ENCODE results near the gene PNMA6F.
"Not testable (repeated sequence)": the region's sequence is repeated elsewhere in the genome, so short reads cannot be mapped to it uniquely, and the experiment has no call there.

PNMA6F gene

GRCh38 chrX:153302796-153303195 is 18.8 kb downstream of the PNMA6F start:
- TF ChIP-seq CTCF (IDR thresholded peaks at IDR 0.05; ENCODE audit: low read depth, low read length), result no peak
- no peaks in the 10 kb centered on the region for H3K36me3 ChIP-seq
- no peak overlapping the region for H3K4me3 ChIP-seq (ENCODE audit: low read depth, low read length)
- no peaks in the 10 kb centered on the region for H3K9me3 ChIP-seq
- H3K27me3 ChIP-seq, result no peaks in the 10 kb centered on the region
- no peak for DNase-seq
- no peaks in the 10 kb centered on the region for H3K4me1 ChIP-seq

- Histone ChIP-seq H3K9me3 (no peaks in the 10 kb centered on the region), H3K4me1 (no peaks in the 10 kb centered on the region), H3K36me3 (no peaks in the 10 kb centered on the region), H3K4me3 (ENCODE audit: low read depth, low read length) (no peak overlapping the region), H3K27me3 (no peaks in the 10 kb centered on the region)
- TF ChIP-seq CTCF (IDR thresholded peaks at IDR 0.05; ENCODE audit: low read depth, low read length), result no peak
- DNase-seq, result no peak
Measured at GRCh38 chrX:153301746-153302145, 19.8 kb downstream of the PNMA6F start.

- Histone ChIP-seq H3K36me3 (no peaks in the 10 kb centered on the region), H3K27me3 (no peaks in the 10 kb centered on the region), H3K4me3 (ENCODE audit: low read depth, low read length) (no peak overlapping the region), H3K4me1 (no peaks in the 10 kb centered on the region), H3K9me3 (no peaks in the 10 kb centered on the region)
- DNase-seq, result no peak
- no peak for TF ChIP-seq CTCF (IDR thresholded peaks at IDR 0.05; ENCODE audit: low read depth, low read length)
Measured at GRCh38 chrX:153299855-153300254, 21.7 kb downstream of the PNMA6F start.

- no peak for DNase-seq
- Histone ChIP-seq H3K4me1 (no peaks in the 10 kb centered on the region), H3K36me3 (no peaks in the 10 kb centered on the region), H3K27me3 (no peaks in the 10 kb centered on the region), H3K9me3 (no peaks in the 10 kb centered on the region), H3K4me3 (ENCODE audit: low read depth, low read length) (no peak overlapping the region)
- no peak for TF ChIP-seq CTCF (IDR thresholded peaks at IDR 0.05; ENCODE audit: low read depth, low read length)
Measured at GRCh38 chrX:153297376-153297775, 24.2 kb downstream of the PNMA6F start.

- not testable (repeated sequence) for H3K27me3 ChIP-seq; H3K4me1 ChIP-seq; H3K36me3 ChIP-seq; H3K4me3 ChIP-seq (ENCODE audit: low read depth, low read length); H3K9me3 ChIP-seq; DNase-seq
Measured at GRCh38 chrX:153293485-153294071, 28.0 kb downstream of the PNMA6F start.

- not testable (repeated sequence) for H3K36me3 ChIP-seq; H3K27me3 ChIP-seq; DNase-seq; H3K4me3 ChIP-seq (ENCODE audit: low read depth, low read length); H3K4me1 ChIP-seq; H3K9me3 ChIP-seq
Measured at GRCh38 chrX:153288807-153289206, 32.8 kb downstream of the PNMA6F start.

GRCh38 chrX:153285678-153286077 is 35.9 kb downstream of the PNMA6F start:
- not testable (repeated sequence) for H3K36me3 ChIP-seq; H3K27me3 ChIP-seq; H3K9me3 ChIP-seq; H3K4me3 ChIP-seq (ENCODE audit: low read depth, low read length); H3K4me1 ChIP-seq; DNase-seq

GRCh38 chrX:153283982-153284381 is 37.6 kb downstream of the PNMA6F start:
- H3K27me3 ChIP-seq; H3K4me1 ChIP-seq; DNase-seq; H3K36me3 ChIP-seq; H3K9me3 ChIP-seq; H3K4me3 ChIP-seq (ENCODE audit: low read depth, low read length): not testable (repeated sequence)

GRCh38 chrX:153281784-153282183 is 39.8 kb downstream of the PNMA6F start:
- not testable (repeated sequence) for H3K27me3 ChIP-seq, H3K4me1 ChIP-seq, DNase-seq

GRCh38 chrX:153279304-153279703 is 42.3 kb downstream of the PNMA6F start:
- H3K36me3 ChIP-seq; DNase-seq; H3K4me1 ChIP-seq; H3K9me3 ChIP-seq; H3K4me3 ChIP-seq (ENCODE audit: low read depth, low read length); H3K27me3 ChIP-seq: not testable (repeated sequence)

More at GRCh38 chrX:153281784-153282183, 39.8 kb downstream of the PNMA6F start:
- H3K36me3 ChIP-seq; H3K9me3 ChIP-seq; H3K4me3 ChIP-seq (ENCODE audit: low read depth, low read length): not testable (repeated sequence)

- not testable (repeated sequence) for H3K27me3 ChIP-seq; H3K4me3 ChIP-seq (ENCODE audit: low read depth, low read length); H3K36me3 ChIP-seq; H3K9me3 ChIP-seq; H3K4me1 ChIP-seq; DNase-seq
Measured at GRCh38 chrX:153276049-153276448, 45.5 kb downstream of the PNMA6F start.

GRCh38 chrX:153275418-153275817 is 46.1 kb downstream of the PNMA6F start:
- H3K4me1 ChIP-seq; H3K9me3 ChIP-seq; H3K27me3 ChIP-seq; DNase-seq; H3K4me3 ChIP-seq (ENCODE audit: low read depth, low read length); H3K36me3 ChIP-seq: not testable (repeated sequence)
